ENCODE results near the gene RASA3. TPM values are rescaled to one million over a fixed set of nuclear protein-coding genes. Genes with fewer than 3 reads are reported as not detected.

RASA3 gene
- polyA plus RNA-seq, 3 donors, result 9.0 to 32.6 (median 16.6) TPM

- no peaks in the 10 kb centered on the region for H3K4me1 Mint-ChIP-seq
- Histone ChIP-seq H4K20me1 (ENCODE audit: insufficient read depth, low read length) (no peaks in the 10 kb centered on the region), H3K27me3 (ENCODE audit: control insufficient read depth in 2 of 2, insufficient read depth in 2 of 2, low read length in 2 of 2) (peaks cover 0 to 8% of the 10 kb centered on the region in 2 donors), H3K27ac (ENCODE audit: low read depth in 1 of 2, low read length in 2 of 2) (no peak overlapping the region), H3K9ac (ENCODE audit: insufficient read depth, low read length, poor library complexity, severe bottlenecking) (no peak overlapping the region), H3K36me3 (replicated peaks in 1 of 2; ENCODE audit: control insufficient read depth in 1 of 2, insufficient read depth in 2 of 2, low read length in 2 of 2) (no peaks in the 10 kb centered on the region), H3K79me2 (ENCODE audit: insufficient read depth, low read length) (no peaks in the 10 kb centered on the region), H3K4me3 (replicated peaks in 1 of 3; ENCODE audit: low read depth in 2 of 3, low read length in 3 of 3) (no peak overlapping the region), H3K4me2 (replicated peaks; ENCODE audit: extremely low read depth, low read length, poor library complexity, severe bottlenecking) (no peak overlapping the region), H2AFZ (ENCODE audit: insufficient read depth, low read depth, low read length, poor library complexity, severe bottlenecking) (no peak overlapping the region), H3K9me3 (replicated peaks in 1 of 2; ENCODE audit: control insufficient read depth in 1 of 2, insufficient read depth in 1 of 2, low read length in 2 of 2) (no peaks in the 10 kb centered on the region), H3K4me1 (ENCODE audit: control insufficient read depth in 1 of 2, insufficient read depth in 2 of 2, low read length in 2 of 2) (no peaks in the 10 kb centered on the region)
- no peak overlapping the region for H3K27ac Mint-ChIP-seq
- H3K4me3 Mint-ChIP-seq, result no peak overlapping the region
- H3K27me3 Mint-ChIP-seq (ENCODE audit: low read depth in 3 of 3), result peaks cover 12 to 50% (median 20%) of the 10 kb centered on the region in 3 donors
- no peak for TF ChIP-seq CTCF (IDR thresholded peaks at IDR 0.05)
- no peak for DNase-seq
- WGBS (ENCODE audit: insufficient coverage), result 86% methylated on average over 14 of the region's 20 CpGs
- H3K36me3 Mint-ChIP-seq, result no peaks in the 10 kb centered on the region
- intact Hi-C loops (cut with micrococcal nuclease), result no loop called here
- H3K9me3 Mint-ChIP-seq, result no peaks in the 10 kb centered on the region
Observed at GRCh38 chr13:113937527-113938180, 194.8 kb downstream of the RASA3 start.

- no peak for DNase-seq
- no peak overlapping the region for H3K27ac Mint-ChIP-seq
Observed at GRCh38 chr13:113937073-113937472, 195.3 kb downstream of the RASA3 start.

More at GRCh38 chr13:113937073-113937472, 195.3 kb downstream of the RASA3 start:
- Mint-ChIP-seq H3K4me3 (no peak overlapping the region), H3K4me1 (no peaks in the 10 kb centered on the region), H3K36me3 (no peaks in the 10 kb centered on the region), H3K27me3 (ENCODE audit: low read depth in 3 of 3) (peaks cover 15 to 49% (median 22%) of the 10 kb centered on the region in 3 donors), H3K9me3 (peaks cover 0 to 2% (median 0%) of the 10 kb centered on the region in 7 donors)
- Histone ChIP-seq H4K20me1 (ENCODE audit: insufficient read depth, low read length) (no peaks in the 10 kb centered on the region), H3K4me2 (replicated peaks; ENCODE audit: extremely low read depth, low read length, poor library complexity, severe bottlenecking) (no peak overlapping the region), H3K9ac (ENCODE audit: insufficient read depth, low read length, poor library complexity, severe bottlenecking) (no peak overlapping the region), H3K9me3 (replicated peaks in 1 of 2; ENCODE audit: control insufficient read depth in 1 of 2, insufficient read depth in 1 of 2, low read length in 2 of 2) (no peaks in the 10 kb centered on the region), H3K27me3 (ENCODE audit: control insufficient read depth in 2 of 2, insufficient read depth in 2 of 2, low read length in 2 of 2) (peaks cover 0 to 8% of the 10 kb centered on the region in 2 donors), H3K4me3 (replicated peaks in 1 of 3; ENCODE audit: low read depth in 2 of 3, low read length in 3 of 3) (no peak overlapping the region), H3K4me1 (ENCODE audit: control insufficient read depth in 1 of 2, insufficient read depth in 2 of 2, low read length in 2 of 2) (no peaks in the 10 kb centered on the region), H3K36me3 (replicated peaks in 1 of 2; ENCODE audit: control insufficient read depth in 1 of 2, insufficient read depth in 2 of 2, low read length in 2 of 2) (no peaks in the 10 kb centered on the region), H3K27ac (ENCODE audit: low read depth in 1 of 2, low read length in 2 of 2) (no peak overlapping the region), H2AFZ (ENCODE audit: insufficient read depth, low read depth, low read length, poor library complexity, severe bottlenecking) (no peak overlapping the region), H3K79me2 (ENCODE audit: insufficient read depth, low read length) (no peaks in the 10 kb centered on the region)
- no peak for TF ChIP-seq CTCF (IDR thresholded peaks at IDR 0.05)
- over 99% methylated on average over 9 of the region's 12 CpGs for WGBS (ENCODE audit: insufficient coverage)
- intact Hi-C loops (cut with micrococcal nuclease), result no loop called here
